Stomach (tissue), 4 donors: Measurements from ENCODE around the gene RPL22L1.

ENCODE experiments used
- EP300 ChIP-seq: sonication (generic); formaldehyde crosslinking; IDR thresholded peaks from one replicate; pipeline ENCODE4 v1.6.1; 2017; ENCODE audit warnings: antibody characterized with exemption
- POLR2AphosphoS5 ChIP-seq, 3 donors: sonication (generic); formaldehyde crosslinking; IDR thresholded peaks; one replicate each; pipeline ENCODE4 v1.6.1; 2016; ENCODE audit warnings: antibody characterized with exemption in 3 of 3
- TF ChIP-seq, protein P1 (sequence below), 7 experiments: fragments of 450-650 bp in 4 of 7; fragments of 200-600 bp in 3 of 7; sonication (generic) in 3 of 7; IDR thresholded peaks; one replicate each; pipeline ENCODE4 v1.5.1; 2016 to 2019; ENCODE audit warnings: antibody characterized with exemption in 7 of 7, control low read depth in 2 of 7, mild to moderate bottlenecking in 1 of 7

GRCh38 chr3:170864525-170865208 lies 5.3 kb downstream of the RPL22L1 start:
- TF ChIP-seq POLR2AphosphoS5 (IDR thresholded peaks at IDR 0.05) (peak in 1 of 3 donors; percentile 27), EP300 (no peak)
- TF ChIP-seq, protein P1, sequence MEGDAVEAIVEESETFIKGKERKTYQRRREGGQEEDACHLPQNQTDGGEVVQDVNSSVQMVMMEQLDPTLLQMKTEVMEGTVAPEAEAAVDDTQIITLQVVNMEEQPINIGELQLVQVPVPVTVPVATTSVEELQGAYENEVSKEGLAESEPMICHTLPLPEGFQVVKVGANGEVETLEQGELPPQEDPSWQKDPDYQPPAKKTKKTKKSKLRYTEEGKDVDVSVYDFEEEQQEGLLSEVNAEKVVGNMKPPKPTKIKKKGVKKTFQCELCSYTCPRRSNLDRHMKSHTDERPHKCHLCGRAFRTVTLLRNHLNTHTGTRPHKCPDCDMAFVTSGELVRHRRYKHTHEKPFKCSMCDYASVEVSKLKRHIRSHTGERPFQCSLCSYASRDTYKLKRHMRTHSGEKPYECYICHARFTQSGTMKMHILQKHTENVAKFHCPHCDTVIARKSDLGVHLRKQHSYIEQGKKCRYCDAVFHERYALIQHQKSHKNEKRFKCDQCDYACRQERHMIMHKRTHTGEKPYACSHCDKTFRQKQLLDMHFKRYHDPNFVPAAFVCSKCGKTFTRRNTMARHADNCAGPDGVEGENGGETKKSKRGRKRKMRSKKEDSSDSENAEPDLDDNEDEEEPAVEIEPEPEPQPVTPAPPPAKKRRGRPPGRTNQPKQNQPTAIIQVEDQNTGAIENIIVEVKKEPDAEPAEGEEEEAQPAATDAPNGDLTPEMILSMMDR (IDR thresholded peaks at IDR 0.05): no peak
